ENCODE results near the gene TCP11X2. TPM values are rescaled to one million over a fixed set of nuclear protein-coding genes. Genes with fewer than 3 reads are reported as not detected.
A peak's percentile ranks its signal among the peaks of the same experiment; 100 is the strongest.
"Not testable (repeated sequence)": the region's sequence is repeated elsewhere in the genome, so short reads cannot be mapped to it uniquely, and the experiment has no call there.

Gene TCP11X2
- not detected for polyA plus RNA-seq (2013)

- H3K27me3 ChIP-seq (replicated peaks in 2 of 5; ENCODE audit: control insufficient read depth in 4 of 5, insufficient read depth in 5 of 5, low read length in 4 of 5); H3K36me3 ChIP-seq (ENCODE audit: control insufficient read depth in 4 of 4, insufficient read depth in 4 of 4, low read length in 3 of 4); H3K4me1 ChIP-seq (ENCODE audit: control extremely low read depth in 1 of 4, control insufficient read depth in 4 of 4, insufficient read depth in 4 of 4, low read length in 3 of 4); DNase-seq; H3K27ac ChIP-seq (ENCODE audit: insufficient read depth in 1 of 2, low read depth in 1 of 2, low read length in 2 of 2, poor library complexity in 1 of 2, severe bottlenecking in 2 of 2); CTCF ChIA-PET; POLR2A ChIA-PET; H3K4me3 ChIP-seq (ENCODE audit: control insufficient read depth in 1 of 7, extremely low read depth in 1 of 7, insufficient read depth in 4 of 7, low read depth in 2 of 7, low read length in 6 of 7); H3K9me3 ChIP-seq (ENCODE audit: control extremely low read depth in 1 of 5, control insufficient read depth in 4 of 5, insufficient read depth in 2 of 5, low read depth in 1 of 5, low read length in 4 of 5): not testable (repeated sequence)
- WGBS (ENCODE audit: insufficient coverage) = no CpG with 5 or more reads among the region's 17 CpGs
These were observed at the start of gene TCP11X2 for GRCh38 chrX:102471762-102472220. Gene TCP11X2, minus strand, starts transcription at chrX:102471812.

- H3K27me3 ChIP-seq (replicated peaks in 2 of 5; ENCODE audit: control insufficient read depth in 4 of 5, insufficient read depth in 5 of 5, low read length in 4 of 5) = peaks cover 0 to 20% (median 8%) of the 10 kb centered on the region in 5 experiments
- no peaks in the 10 kb centered on the region for H3K36me3 ChIP-seq (ENCODE audit: control insufficient read depth in 4 of 4, insufficient read depth in 4 of 4, low read length in 3 of 4)
- H3K4me3 ChIP-seq (ENCODE audit: control insufficient read depth in 1 of 7, extremely low read depth in 1 of 7, insufficient read depth in 4 of 7, low read depth in 2 of 7, low read length in 6 of 7) = no peak overlapping the region
- H3K4me1 ChIP-seq (ENCODE audit: control extremely low read depth in 1 of 4, control insufficient read depth in 4 of 4, insufficient read depth in 4 of 4, low read length in 3 of 4) = peaks cover 0 to 12% (median 5%) of the 10 kb centered on the region in 4 experiments
- DNase-seq = peak; percentile 14 to 42 (median 36)
- H3K9me3 ChIP-seq (ENCODE audit: control extremely low read depth in 1 of 5, control insufficient read depth in 4 of 5, insufficient read depth in 2 of 5, low read depth in 1 of 5, low read length in 4 of 5) = no peaks in the 10 kb centered on the region
- H3K27ac ChIP-seq (ENCODE audit: insufficient read depth in 1 of 2, low read depth in 1 of 2, low read length in 2 of 2, poor library complexity in 1 of 2, severe bottlenecking in 2 of 2) = no peak overlapping the region
- WGBS (ENCODE audit: insufficient coverage) = no CpG with 5 or more reads among the region's 7 CpGs
- POLR2A ChIA-PET = no interaction called here
- CTCF ChIA-PET = interaction anchor here (1.0 kb wide), 1 partner anchor 15 kb away, joined by 3 read pairs; no protein-coding TSS in a partner anchor
These were observed 45.7 kb upstream of the TCP11X2 start for GRCh38 chrX:102517326-102517725.

DNA sequence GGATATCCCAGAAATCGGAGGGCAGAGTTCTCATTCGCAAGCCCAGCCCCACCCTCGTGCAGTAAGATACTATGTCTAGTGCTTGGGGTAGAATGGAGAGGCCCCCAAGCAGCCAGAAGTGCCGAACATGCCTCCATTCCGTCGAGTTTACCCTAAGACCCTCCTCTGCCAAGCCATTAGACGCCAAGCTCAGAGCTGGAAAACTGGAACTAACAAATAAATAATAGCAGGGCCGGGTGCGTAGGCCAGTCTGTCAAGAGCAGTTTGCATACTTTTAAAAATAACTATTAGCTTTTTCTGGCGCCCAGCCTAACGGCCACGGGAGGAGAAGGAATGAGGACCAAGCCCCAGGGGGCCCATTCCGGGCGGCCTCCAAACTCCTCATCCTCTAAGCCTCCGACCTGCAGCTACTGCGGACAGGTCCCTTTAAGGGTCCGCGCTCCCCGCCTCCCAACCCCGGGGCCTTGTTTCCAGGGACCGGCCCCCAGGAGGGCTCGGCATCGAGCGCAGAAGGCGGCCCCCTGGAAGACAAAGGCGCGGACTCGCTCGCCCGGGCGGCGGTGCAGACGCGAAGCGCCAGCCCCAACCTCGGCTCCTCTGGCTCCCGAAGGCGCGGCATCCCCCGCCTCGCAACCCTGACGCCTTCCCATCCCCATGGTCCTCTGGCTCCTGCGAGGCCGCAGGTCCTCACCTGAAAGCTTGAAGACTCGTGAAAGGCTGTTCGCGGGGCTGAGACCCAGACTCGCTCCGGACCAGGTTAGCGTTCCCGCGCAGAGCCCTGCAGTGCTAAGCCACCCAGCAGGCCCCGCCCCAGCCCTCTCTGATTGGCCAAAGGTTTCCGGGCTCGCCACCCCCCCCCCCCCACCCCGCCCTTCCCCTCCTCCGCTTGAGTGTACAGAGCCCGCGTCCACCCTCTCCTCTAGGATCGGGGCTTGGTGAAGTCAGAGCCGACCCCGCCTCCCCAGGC lies 44.6 kb upstream of the TCP11X2 start, which contains the start of gene TMSB15A:
TSS of gene TMSB15A (minus strand) at position 765 of the 967 bp plus-strand sequence.
- Histone ChIP-seq H3K36me3 (ENCODE audit: control insufficient read depth in 4 of 4, insufficient read depth in 4 of 4, low read length in 3 of 4) (no peaks in the 10 kb centered on the region), H3K4me1 (ENCODE audit: control extremely low read depth in 1 of 4, control insufficient read depth in 4 of 4, insufficient read depth in 4 of 4, low read length in 3 of 4) (peaks cover 0 to 12% (median 5%) of the 10 kb centered on the region in 4 experiments), H3K4me3 (ENCODE audit: control insufficient read depth in 1 of 7, extremely low read depth in 1 of 7, insufficient read depth in 4 of 7, low read depth in 2 of 7, low read length in 6 of 7) (peak within 1 kb of the TSS in 6 of 7 experiments; percentile 24 to 68 (median 49)), H3K27ac (ENCODE audit: insufficient read depth in 1 of 2, low read depth in 1 of 2, low read length in 2 of 2, poor library complexity in 1 of 2, severe bottlenecking in 2 of 2) (no peak within 1 kb of the TSS), H3K9me3 (ENCODE audit: control extremely low read depth in 1 of 5, control insufficient read depth in 4 of 5, insufficient read depth in 2 of 5, low read depth in 1 of 5, low read length in 4 of 5) (no peaks in the 10 kb centered on the region), H3K27me3 (replicated peaks in 2 of 5; ENCODE audit: control insufficient read depth in 4 of 5, insufficient read depth in 5 of 5, low read length in 4 of 5) (peaks cover 0 to 20% (median 8%) of the 10 kb centered on the region in 5 experiments)
- WGBS (ENCODE audit: insufficient coverage) = 39% methylated on average over 42 of the region's 62 CpGs
- CTCF ChIA-PET = interaction anchor here (0.5 kb wide), 1 partner anchor 25 kb away, joined by 3 read pairs; no protein-coding TSS in a partner anchor
- DNase-seq = peak; percentile 9 to 54 (median 44)
- POLR2A ChIA-PET = no interaction called here

GRCh38 chrX:102514536-102514935 lies 42.9 kb upstream of the TCP11X2 start:
- ChIA-PET POLR2A (no interaction called here), CTCF (no interaction called here)
- 86% methylated on average over 1 of the region's 1 CpG for WGBS (ENCODE audit: insufficient coverage)
- no peak for DNase-seq
- peaks cover 0 to 12% (median 5%) of the 10 kb centered on the region in 4 experiments for H3K4me1 ChIP-seq (ENCODE audit: control extremely low read depth in 1 of 4, control insufficient read depth in 4 of 4, insufficient read depth in 4 of 4, low read length in 3 of 4)
- H3K27ac ChIP-seq (ENCODE audit: insufficient read depth in 1 of 2, low read depth in 1 of 2, low read length in 2 of 2, poor library complexity in 1 of 2, severe bottlenecking in 2 of 2) = no peak overlapping the region
- H3K27me3 ChIP-seq (replicated peaks in 2 of 5; ENCODE audit: control insufficient read depth in 4 of 5, insufficient read depth in 5 of 5, low read length in 4 of 5) = peaks cover 0 to 20% (median 8%) of the 10 kb centered on the region in 5 experiments
- no peaks in the 10 kb centered on the region for H3K9me3 ChIP-seq (ENCODE audit: control extremely low read depth in 1 of 5, control insufficient read depth in 4 of 5, insufficient read depth in 2 of 5, low read depth in 1 of 5, low read length in 4 of 5)
- no peak overlapping the region for H3K4me3 ChIP-seq (ENCODE audit: control insufficient read depth in 1 of 7, extremely low read depth in 1 of 7, insufficient read depth in 4 of 7, low read depth in 2 of 7, low read length in 6 of 7)
- no peaks in the 10 kb centered on the region for H3K36me3 ChIP-seq (ENCODE audit: control insufficient read depth in 4 of 4, insufficient read depth in 4 of 4, low read length in 3 of 4)

DNA sequence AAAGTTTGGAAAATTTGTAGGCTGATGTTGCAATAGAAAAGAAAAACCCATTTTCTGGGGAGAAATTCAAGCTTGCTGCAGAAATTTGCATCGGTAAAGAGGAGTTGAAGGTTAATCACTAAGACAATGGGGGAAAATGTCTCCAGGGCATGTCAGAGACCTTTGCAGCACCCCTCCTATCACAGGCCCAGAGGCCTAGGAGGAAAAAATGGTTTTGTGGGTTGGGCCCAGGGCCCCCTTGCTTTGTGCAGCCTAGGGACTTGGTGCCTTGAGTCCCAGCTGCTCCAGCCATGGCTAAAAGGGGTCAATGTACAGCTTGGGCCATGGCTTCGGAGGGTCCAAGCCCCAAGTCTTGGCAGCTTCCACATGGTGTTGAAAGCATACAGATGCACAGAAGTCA lies 27.1 kb upstream of the TCP11X2 start:
- Histone ChIP-seq H3K4me3 (ENCODE audit: control insufficient read depth in 1 of 7, extremely low read depth in 1 of 7, insufficient read depth in 4 of 7, low read depth in 2 of 7, low read length in 6 of 7) (no peak overlapping the region), H3K27ac (ENCODE audit: insufficient read depth in 1 of 2, low read depth in 1 of 2, low read length in 2 of 2, poor library complexity in 1 of 2, severe bottlenecking in 2 of 2) (no peak overlapping the region), H3K4me1 (ENCODE audit: control extremely low read depth in 1 of 4, control insufficient read depth in 4 of 4, insufficient read depth in 4 of 4, low read length in 3 of 4) (no peaks in the 10 kb centered on the region), H3K9me3 (ENCODE audit: control extremely low read depth in 1 of 5, control insufficient read depth in 4 of 5, insufficient read depth in 2 of 5, low read depth in 1 of 5, low read length in 4 of 5) (peaks cover 0 to 3% (median 0%) of the 10 kb centered on the region in 5 experiments), H3K27me3 (replicated peaks in 2 of 5; ENCODE audit: control insufficient read depth in 4 of 5, insufficient read depth in 5 of 5, low read length in 4 of 5) (no peaks in the 10 kb centered on the region), H3K36me3 (ENCODE audit: control insufficient read depth in 4 of 4, insufficient read depth in 4 of 4, low read length in 3 of 4) (no peaks in the 10 kb centered on the region)
- CTCF ChIA-PET = no interaction called here
- WGBS (ENCODE audit: insufficient coverage) = 80% methylated on average over 1 of the region's 2 CpGs
- DNase-seq = no peak
- POLR2A ChIA-PET = no interaction called here

DNA sequence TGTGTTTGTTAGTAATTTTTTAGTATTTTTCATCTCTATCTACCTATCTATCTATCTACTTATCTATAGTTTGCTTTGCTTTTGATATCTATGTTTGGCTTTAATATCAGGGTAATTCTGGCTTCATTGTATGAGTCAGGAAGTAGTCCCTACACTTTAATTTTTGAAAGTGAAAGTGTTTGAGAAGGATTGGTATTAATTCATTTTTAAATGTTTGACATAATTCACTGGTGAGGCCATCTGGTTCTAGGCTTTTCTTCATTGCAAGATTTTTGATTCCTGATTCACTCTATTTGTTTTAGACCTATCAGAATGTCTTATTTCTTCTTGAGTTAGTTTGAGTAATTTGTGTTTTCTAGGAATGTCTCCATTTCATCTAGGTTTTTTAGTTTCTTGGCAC lies 20.2 kb upstream of the TCP11X2 start:
- H3K27ac ChIP-seq (ENCODE audit: insufficient read depth in 1 of 2, low read depth in 1 of 2, low read length in 2 of 2, poor library complexity in 1 of 2, severe bottlenecking in 2 of 2) = no peak overlapping the region
- no peak for DNase-seq
- ChIA-PET CTCF (no interaction called here), POLR2A (no interaction called here)
- no peaks in the 10 kb centered on the region for H3K36me3 ChIP-seq (ENCODE audit: control insufficient read depth in 4 of 4, insufficient read depth in 4 of 4, low read length in 3 of 4)
- H3K27me3 ChIP-seq (replicated peaks in 2 of 5; ENCODE audit: control insufficient read depth in 4 of 5, insufficient read depth in 5 of 5, low read length in 4 of 5) = no peaks in the 10 kb centered on the region
- H3K4me1 ChIP-seq (ENCODE audit: control extremely low read depth in 1 of 4, control insufficient read depth in 4 of 4, insufficient read depth in 4 of 4, low read length in 3 of 4) = no peaks in the 10 kb centered on the region
- H3K9me3 ChIP-seq (ENCODE audit: control extremely low read depth in 1 of 5, control insufficient read depth in 4 of 5, insufficient read depth in 2 of 5, low read depth in 1 of 5, low read length in 4 of 5) = no peaks in the 10 kb centered on the region
- H3K4me3 ChIP-seq (ENCODE audit: control insufficient read depth in 1 of 7, extremely low read depth in 1 of 7, insufficient read depth in 4 of 7, low read depth in 2 of 7, low read length in 6 of 7) = no peak overlapping the region

DNA sequence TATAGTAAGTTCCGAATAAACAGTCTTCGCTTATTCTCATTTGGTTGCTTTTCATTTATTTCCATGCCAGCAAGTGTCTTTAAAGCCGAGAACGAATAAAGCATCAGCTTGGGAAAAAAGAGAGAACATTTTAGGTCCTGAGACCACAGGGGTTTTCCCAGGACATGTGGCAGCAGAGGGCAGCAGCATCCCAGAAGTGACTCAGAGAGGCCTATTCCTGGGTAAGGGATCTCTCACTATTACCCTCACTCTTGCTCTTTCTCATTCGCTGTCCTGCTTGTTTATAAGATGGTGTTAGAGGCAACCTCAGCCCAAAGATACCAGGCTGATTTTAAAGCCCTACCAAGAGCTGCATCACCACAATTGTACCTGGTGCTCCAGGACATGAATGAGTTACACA lies 7.2 kb upstream of the TCP11X2 start:
- POLR2A ChIA-PET; H3K27ac ChIP-seq (ENCODE audit: insufficient read depth in 1 of 2, low read depth in 1 of 2, low read length in 2 of 2, poor library complexity in 1 of 2, severe bottlenecking in 2 of 2); H3K36me3 ChIP-seq (ENCODE audit: control insufficient read depth in 4 of 4, insufficient read depth in 4 of 4, low read length in 3 of 4); CTCF ChIA-PET; H3K4me1 ChIP-seq (ENCODE audit: control extremely low read depth in 1 of 4, control insufficient read depth in 4 of 4, insufficient read depth in 4 of 4, low read length in 3 of 4); H3K9me3 ChIP-seq (ENCODE audit: control extremely low read depth in 1 of 5, control insufficient read depth in 4 of 5, insufficient read depth in 2 of 5, low read depth in 1 of 5, low read length in 4 of 5); H3K27me3 ChIP-seq (replicated peaks in 2 of 5; ENCODE audit: control insufficient read depth in 4 of 5, insufficient read depth in 5 of 5, low read length in 4 of 5); DNase-seq; H3K4me3 ChIP-seq (ENCODE audit: control insufficient read depth in 1 of 7, extremely low read depth in 1 of 7, insufficient read depth in 4 of 7, low read depth in 2 of 7, low read length in 6 of 7): not testable (repeated sequence)
- WGBS (ENCODE audit: insufficient coverage) = no CpG with 5 or more reads among the region's 5 CpGs
